ENCODE results near the gene TRIM52.

DNA sequence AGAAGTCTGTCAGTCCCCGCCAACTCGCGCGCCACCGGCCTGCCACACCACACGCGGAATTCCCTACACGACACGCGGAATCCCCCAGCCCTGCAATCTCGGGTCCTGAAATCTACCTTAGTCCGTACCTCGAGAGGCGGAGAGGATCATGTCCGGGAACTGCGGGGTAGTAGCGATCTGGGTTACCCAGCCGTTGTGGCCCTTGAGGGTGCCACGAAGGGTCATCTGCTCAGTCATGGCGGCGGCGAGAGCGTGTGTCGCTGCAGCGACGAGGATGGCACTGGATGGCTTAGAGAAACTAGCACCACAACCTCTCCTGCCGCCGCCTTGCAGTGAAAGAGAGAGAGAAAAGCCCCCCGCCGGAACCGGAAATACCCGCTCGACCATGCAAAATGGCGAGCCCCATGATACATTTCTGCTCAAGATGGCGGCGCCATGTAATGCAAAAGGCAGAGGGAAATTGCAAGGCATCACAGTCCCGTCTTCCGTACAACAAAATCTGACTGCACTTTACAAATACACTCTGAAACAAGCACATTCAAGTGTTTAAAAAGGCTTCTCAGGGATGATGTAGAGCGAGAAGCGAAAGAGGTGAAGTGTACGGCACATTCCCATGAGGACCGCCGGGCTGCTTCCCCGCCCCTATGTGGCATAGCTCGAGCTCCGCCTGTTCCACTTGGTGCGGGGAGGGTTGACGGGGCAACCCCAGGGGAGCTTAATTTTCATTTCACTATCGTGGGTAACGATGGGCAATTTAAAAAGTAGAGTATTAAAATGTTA lies 17.2 kb downstream of the TRIM52 start, which contains the start of gene RACK1:
- TF ChIP-seq POLR2AphosphoS5 (IDR thresholded peaks at IDR 0.05) = peak; percentile 83
- peak; percentile 30 for TF ChIP-seq POLR2A (IDR thresholded peaks at IDR 0.05)
- TF ChIP-seq, protein P1, sequence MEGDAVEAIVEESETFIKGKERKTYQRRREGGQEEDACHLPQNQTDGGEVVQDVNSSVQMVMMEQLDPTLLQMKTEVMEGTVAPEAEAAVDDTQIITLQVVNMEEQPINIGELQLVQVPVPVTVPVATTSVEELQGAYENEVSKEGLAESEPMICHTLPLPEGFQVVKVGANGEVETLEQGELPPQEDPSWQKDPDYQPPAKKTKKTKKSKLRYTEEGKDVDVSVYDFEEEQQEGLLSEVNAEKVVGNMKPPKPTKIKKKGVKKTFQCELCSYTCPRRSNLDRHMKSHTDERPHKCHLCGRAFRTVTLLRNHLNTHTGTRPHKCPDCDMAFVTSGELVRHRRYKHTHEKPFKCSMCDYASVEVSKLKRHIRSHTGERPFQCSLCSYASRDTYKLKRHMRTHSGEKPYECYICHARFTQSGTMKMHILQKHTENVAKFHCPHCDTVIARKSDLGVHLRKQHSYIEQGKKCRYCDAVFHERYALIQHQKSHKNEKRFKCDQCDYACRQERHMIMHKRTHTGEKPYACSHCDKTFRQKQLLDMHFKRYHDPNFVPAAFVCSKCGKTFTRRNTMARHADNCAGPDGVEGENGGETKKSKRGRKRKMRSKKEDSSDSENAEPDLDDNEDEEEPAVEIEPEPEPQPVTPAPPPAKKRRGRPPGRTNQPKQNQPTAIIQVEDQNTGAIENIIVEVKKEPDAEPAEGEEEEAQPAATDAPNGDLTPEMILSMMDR (IDR thresholded peaks at IDR 0.05) = no peak
